PC-9 (cell line): ENCODE data around the gene SVOPL.

Experiments used
- EZH2 ChIP-seq: fragments of 200-600 bp; sonication (generic); IDR thresholded peaks from 2 replicates; pipeline ENCODE4 v1.8.0; 2017; ENCODE audit warnings: antibody characterized with exemption, low read depth
- TF ChIP-seq, protein P1 (sequence below): fragments of 200-600 bp; sonication (generic); conservative IDR thresholded peaks from 2 replicates; pipeline ENCODE4 v1.6.1; 2017; ENCODE audit warnings: mixed run types, antibody characterized with exemption, mild to moderate bottlenecking, moderate library complexity

DNA sequence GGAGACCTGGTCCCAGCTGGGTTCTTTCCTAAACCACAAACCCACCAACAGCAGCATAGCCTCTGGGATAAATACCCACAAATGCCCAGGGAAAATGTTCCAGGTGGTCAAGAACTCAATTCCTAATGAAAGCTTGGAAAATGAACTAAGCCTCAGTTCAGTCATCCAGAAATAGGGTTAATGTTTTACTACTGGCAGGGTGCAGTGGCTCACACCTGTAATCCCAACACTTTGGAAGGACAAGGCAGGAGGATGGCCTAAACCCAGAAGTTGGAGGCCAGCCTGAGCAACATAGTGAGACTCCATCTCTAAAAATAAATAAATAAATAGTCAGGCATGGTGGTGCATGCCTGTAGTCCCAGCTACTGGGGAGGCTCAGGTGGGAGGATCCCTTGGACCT lies 82.2 kb downstream of the SVOPL start:
- no peak for TF ChIP-seq EZH2
- TF ChIP-seq, protein P1, sequence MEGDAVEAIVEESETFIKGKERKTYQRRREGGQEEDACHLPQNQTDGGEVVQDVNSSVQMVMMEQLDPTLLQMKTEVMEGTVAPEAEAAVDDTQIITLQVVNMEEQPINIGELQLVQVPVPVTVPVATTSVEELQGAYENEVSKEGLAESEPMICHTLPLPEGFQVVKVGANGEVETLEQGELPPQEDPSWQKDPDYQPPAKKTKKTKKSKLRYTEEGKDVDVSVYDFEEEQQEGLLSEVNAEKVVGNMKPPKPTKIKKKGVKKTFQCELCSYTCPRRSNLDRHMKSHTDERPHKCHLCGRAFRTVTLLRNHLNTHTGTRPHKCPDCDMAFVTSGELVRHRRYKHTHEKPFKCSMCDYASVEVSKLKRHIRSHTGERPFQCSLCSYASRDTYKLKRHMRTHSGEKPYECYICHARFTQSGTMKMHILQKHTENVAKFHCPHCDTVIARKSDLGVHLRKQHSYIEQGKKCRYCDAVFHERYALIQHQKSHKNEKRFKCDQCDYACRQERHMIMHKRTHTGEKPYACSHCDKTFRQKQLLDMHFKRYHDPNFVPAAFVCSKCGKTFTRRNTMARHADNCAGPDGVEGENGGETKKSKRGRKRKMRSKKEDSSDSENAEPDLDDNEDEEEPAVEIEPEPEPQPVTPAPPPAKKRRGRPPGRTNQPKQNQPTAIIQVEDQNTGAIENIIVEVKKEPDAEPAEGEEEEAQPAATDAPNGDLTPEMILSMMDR: no peak
